ENCODE results near the gene BMP8A.

The BMP8A gene

GRCh38 chr1:39452540-39452939, 38.9 kb upstream of the BMP8A start:
- TF ChIP-seq EZH2phosphoT487 (IDR thresholded peaks at IDR 0.05; ENCODE audit: borderline replicate concordance) (no peak), CTCF (conservative IDR thresholded peaks at IDR 0.05; ENCODE audit: low read length) (no peak)
- Histone ChIP-seq H3K4me1 (ENCODE audit: insufficient read depth, low read length, poor library complexity, severe bottlenecking) (no peaks in the 10 kb centered on the region), H3K36me3 (ENCODE audit: insufficient read depth, low read length) (peaks cover 97% of the 10 kb centered on the region), H3K4me2 (ENCODE audit: low read depth, low read length, poor library complexity, severe bottlenecking) (no peak overlapping the region), H3K4me3 (ENCODE audit: low read length, poor library complexity, severe bottlenecking) (no peak overlapping the region), H3K9me3 (ENCODE audit: insufficient read depth, low read depth, low read length) (no peaks in the 10 kb centered on the region), H3F3A (ENCODE audit: low read depth) (no peaks in the 10 kb centered on the region), H2AFZ (ENCODE audit: low read length) (no peak overlapping the region), H3K9ac (ENCODE audit: low read depth, low read length, poor library complexity, severe bottlenecking) (no peak overlapping the region), H3K27me3 (ENCODE audit: insufficient read depth, low read length, poor library complexity, severe bottlenecking) (no peaks in the 10 kb centered on the region), H3K79me2 (ENCODE audit: insufficient read depth, low read length) (no peaks in the 10 kb centered on the region), H3K9me2 (replicated peaks; ENCODE audit: low read depth, low read length) (no peaks in the 10 kb centered on the region), H4K20me1 (ENCODE audit: insufficient read depth, low read length, poor library complexity, severe bottlenecking) (no peaks in the 10 kb centered on the region)

GRCh38 chr1:39453603-39454002, 37.8 kb upstream of the BMP8A start:
- H3K9me3 ChIP-seq (ENCODE audit: insufficient read depth, low read depth, low read length): no peaks in the 10 kb centered on the region
- H3K36me3 ChIP-seq (ENCODE audit: insufficient read depth, low read length): peaks cover 97% of the 10 kb centered on the region
- no peaks in the 10 kb centered on the region for H3K27me3 ChIP-seq (ENCODE audit: insufficient read depth, low read length, poor library complexity, severe bottlenecking)
- H3K4me2 ChIP-seq (ENCODE audit: low read depth, low read length, poor library complexity, severe bottlenecking): no peak overlapping the region
- no peak overlapping the region for H3K4me3 ChIP-seq (ENCODE audit: low read length, poor library complexity, severe bottlenecking)
- no peaks in the 10 kb centered on the region for H3K9me2 ChIP-seq (replicated peaks; ENCODE audit: low read depth, low read length)
- H3F3A ChIP-seq (ENCODE audit: low read depth): no peaks in the 10 kb centered on the region
- no peak overlapping the region for H3K9ac ChIP-seq (ENCODE audit: low read depth, low read length, poor library complexity, severe bottlenecking)
- TF ChIP-seq CTCF (conservative IDR thresholded peaks at IDR 0.05; ENCODE audit: low read length) (no peak), EZH2phosphoT487 (IDR thresholded peaks at IDR 0.05; ENCODE audit: borderline replicate concordance) (no peak)
- H3K79me2 ChIP-seq (ENCODE audit: insufficient read depth, low read length): no peaks in the 10 kb centered on the region
- no peaks in the 10 kb centered on the region for H4K20me1 ChIP-seq (ENCODE audit: insufficient read depth, low read length, poor library complexity, severe bottlenecking)
- no peaks in the 10 kb centered on the region for H3K4me1 ChIP-seq (ENCODE audit: insufficient read depth, low read length, poor library complexity, severe bottlenecking)
- no peak overlapping the region for H2AFZ ChIP-seq (ENCODE audit: low read length)

GRCh38 chr1:39458991-39459390, 32.4 kb upstream of the BMP8A start:
- Histone ChIP-seq H3F3A (ENCODE audit: low read depth) (no peaks in the 10 kb centered on the region), H3K9ac (ENCODE audit: low read depth, low read length, poor library complexity, severe bottlenecking) (no peak overlapping the region), H3K36me3 (ENCODE audit: insufficient read depth, low read length) (peaks cover 97% of the 10 kb centered on the region), H3K4me1 (ENCODE audit: insufficient read depth, low read length, poor library complexity, severe bottlenecking) (no peaks in the 10 kb centered on the region), H3K9me2 (replicated peaks; ENCODE audit: low read depth, low read length) (no peaks in the 10 kb centered on the region), H4K20me1 (ENCODE audit: insufficient read depth, low read length, poor library complexity, severe bottlenecking) (no peaks in the 10 kb centered on the region), H2AFZ (ENCODE audit: low read length) (no peak overlapping the region), H3K27me3 (ENCODE audit: insufficient read depth, low read length, poor library complexity, severe bottlenecking) (no peaks in the 10 kb centered on the region), H3K9me3 (ENCODE audit: insufficient read depth, low read depth, low read length) (no peaks in the 10 kb centered on the region), H3K4me2 (ENCODE audit: low read depth, low read length, poor library complexity, severe bottlenecking) (no peak overlapping the region), H3K4me3 (ENCODE audit: low read length, poor library complexity, severe bottlenecking) (no peak overlapping the region), H3K79me2 (ENCODE audit: insufficient read depth, low read length) (no peaks in the 10 kb centered on the region)
- TF ChIP-seq CTCF (conservative IDR thresholded peaks at IDR 0.05; ENCODE audit: low read length): no peak
- no peak for TF ChIP-seq EZH2phosphoT487 (IDR thresholded peaks at IDR 0.05; ENCODE audit: borderline replicate concordance)
